Smooth muscle cell (in vitro differentiated cells): ENCODE measurements around the gene MTR. TPM values are rescaled to one million over a fixed set of nuclear protein-coding genes. Genes with fewer than 3 reads are reported as not detected.

Experiments
- DNase-seq: peaks from one replicate; lab custom pipeline; 2025; ENCODE audit not compliant: unreplicated experiment; lab: John Stamatoyannopoulos, UW
- H2AFZ ChIP-seq: fragments of 200-600 bp; sonication (generic); 2 replicates; pipeline ENCODE4 v1.6.0; 2016; ENCODE audit warnings: antibody characterized with exemption, low read depth, mild to moderate bottlenecking
- H3F3A ChIP-seq: fragments of 200-600 bp; sonication (generic); 2 replicates; pipeline ENCODE4 v1.6.0; 2017; ENCODE audit warnings: antibody characterized with exemption, low read depth
- H3K27ac ChIP-seq: fragments of 200-600 bp; sonication (generic); 2 replicates; pipeline ENCODE4 v1.5.1; 2016; ENCODE audit warnings: low read depth, mild to moderate bottlenecking
- H3K27me3 ChIP-seq: fragments of 200-600 bp; sonication (generic); 2 replicates; pipeline ENCODE4 v1.6.1; 2016; ENCODE audit warnings: low read depth, mild to moderate bottlenecking
- H3K36me3 ChIP-seq: fragments of 200-600 bp; sonication (generic); 2 replicates; pipeline ENCODE4 v1.5.1; 2016; ENCODE audit warnings: low read depth
- H3K4me1 ChIP-seq: fragments of 200-600 bp; sonication (generic); 2 replicates; pipeline ENCODE4 v1.5.1; 2016; ENCODE audit warnings: low read depth
- H3K4me2 ChIP-seq: fragments of 200-600 bp; sonication (generic); 2 replicates; pipeline ENCODE4 v1.6.0; 2016; ENCODE audit warnings: mild to moderate bottlenecking
- H3K4me3 ChIP-seq: fragments of 200-600 bp; sonication (generic); 2 replicates; pipeline ENCODE4 v1.5.1; 2016; ENCODE audit warnings: mild to moderate bottlenecking
- H3K79me2 ChIP-seq: fragments of 200-600 bp; sonication (generic); 2 replicates; pipeline ENCODE4 v1.6.0; 2016; ENCODE audit warnings: low read depth, mild to moderate bottlenecking
- H3K9ac ChIP-seq: fragments of 200-600 bp; sonication (generic); 2 replicates; pipeline ENCODE4 v1.6.0; 2016; ENCODE audit warnings: low read depth
- H3K9me3 ChIP-seq: fragments of 200-600 bp; sonication (generic); replicated peaks from 2 replicates; pipeline ENCODE4 v1.5.1; 2016; ENCODE audit warnings: low read depth
- H4K20me1 ChIP-seq: fragments of 200-600 bp; sonication (generic); 2 replicates; pipeline ENCODE4 v1.6.0; 2016; ENCODE audit warnings: low read depth
- CTCF ChIP-seq: fragments of 200-600 bp; sonication (generic); IDR thresholded peaks from 2 replicates; pipeline ENCODE4 v1.5.1; 2017; ENCODE audit warnings: borderline replicate concordance, mild to moderate bottlenecking, antibody characterized with exemption; ENCODE audit not compliant: insufficient read depth, poor library complexity, severe bottlenecking
- WGBS: methylation state at CpG from one replicate; pipeline ENCODE4 v1.1.7; 2016; ENCODE audit warnings: low lambda C conversion rate; 5-methylcytosine and 5-hydroxymethylcytosine counted together
- polyA plus RNA-seq: library from polyadenylated mRNA; unstranded; fragments of >200 nt; fragmentation: Nextera tagmentation; extraction: Ambion mirVana; gene quantifications from 2 replicates; pipeline ENCODE4 v1.2.1, GENCODE V29; 2016
- total RNA-seq: library from RNA; depleted of rRNA; stranded (reverse); fragments of >200 nt; gene quantifications from 2 replicates; pipeline ENCODE4 v1.2.3, GENCODE V29; 2014

MTR gene
- total and polyA plus RNA-seq, 2 experiments from 2014 or later: 10.7 to 18.3 TPM

DNA sequence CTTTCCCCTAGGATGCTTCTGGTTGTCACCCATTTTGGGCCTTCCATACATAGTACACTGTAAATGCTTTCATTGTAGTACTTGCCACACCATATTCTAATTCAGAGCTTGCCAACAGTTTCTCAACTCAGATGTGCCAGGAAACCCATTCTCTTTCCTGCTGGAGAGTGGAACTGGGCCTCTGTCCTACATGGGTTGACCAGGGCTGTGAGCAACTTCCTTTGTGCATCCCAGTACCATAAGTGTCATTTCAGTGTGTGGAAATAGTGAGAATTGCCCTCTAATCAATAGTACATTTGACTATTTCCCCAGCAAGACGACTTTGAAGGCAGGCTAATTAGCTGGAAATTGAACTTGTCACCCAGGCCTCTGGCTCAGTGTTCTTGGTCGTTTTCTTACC is 74.8 kb downstream of the MTR start:
- Histone ChIP-seq H3K9me3 (no peaks in the 10 kb centered on the region), H3K4me2 (no peak overlapping the region), H3K27ac (no peak overlapping the region), H3F3A (no peaks in the 10 kb centered on the region), H3K36me3 (peaks cover 11% of the 10 kb centered on the region), H3K79me2 (no peaks in the 10 kb centered on the region), H3K9ac (no peak overlapping the region), H2AFZ (no peak overlapping the region), H3K27me3 (no peaks in the 10 kb centered on the region), H3K4me1 (no peaks in the 10 kb centered on the region), H3K4me3 (no peak overlapping the region), H4K20me1 (peaks cover 42% of the 10 kb centered on the region)
- WGBS: 85% methylated on average over 2 of the region's 2 CpGs
- TF ChIP-seq CTCF: no peak
- DNase-seq: no peak

- no peak overlapping the region for H3K4me3 ChIP-seq
- TF ChIP-seq CTCF: no peak
- H3K27ac ChIP-seq: no peak overlapping the region
- no peak overlapping the region for H3K9ac ChIP-seq
- H3K27me3 ChIP-seq: no peaks in the 10 kb centered on the region
- 84% methylated on average over 6 of the region's 6 CpGs for WGBS
- no peak overlapping the region for H3K4me2 ChIP-seq
- no peaks in the 10 kb centered on the region for H3K9me3 ChIP-seq
- peaks cover 48% of the 10 kb centered on the region for H4K20me1 ChIP-seq
- no peaks in the 10 kb centered on the region for H3K79me2 ChIP-seq
- H3K36me3 ChIP-seq: peaks cover 18% of the 10 kb centered on the region
- no peaks in the 10 kb centered on the region for H3F3A ChIP-seq
- no peaks in the 10 kb centered on the region for H3K4me1 ChIP-seq
- DNase-seq: no peak
- no peak overlapping the region for H2AFZ ChIP-seq
These were observed 75.6 kb downstream of the MTR start for GRCh38 chr1:236870721-236871120.

- no peaks in the 10 kb centered on the region for H3K79me2 ChIP-seq
- H3K27me3 ChIP-seq: no peaks in the 10 kb centered on the region
- DNase-seq: no peak
- no peak for TF ChIP-seq CTCF
- no peak overlapping the region for H3K4me2 ChIP-seq
- WGBS: 84% methylated on average over 5 of the region's 5 CpGs
- peaks cover 12% of the 10 kb centered on the region for H3K36me3 ChIP-seq
- no peaks in the 10 kb centered on the region for H3F3A ChIP-seq
- H4K20me1 ChIP-seq: peaks cover 48% of the 10 kb centered on the region
- no peak overlapping the region for H2AFZ ChIP-seq
- H3K4me1 ChIP-seq: no peaks in the 10 kb centered on the region
- no peak overlapping the region for H3K27ac ChIP-seq
- H3K4me3 ChIP-seq: no peak overlapping the region
- H3K9me3 ChIP-seq: no peaks in the 10 kb centered on the region
- no peak overlapping the region for H3K9ac ChIP-seq
These were observed 77.1 kb downstream of the MTR start for GRCh38 chr1:236872075-236872666.

- no peaks in the 10 kb centered on the region for H3K79me2 ChIP-seq
- H3K9ac ChIP-seq: no peak overlapping the region
- H3K4me1 ChIP-seq: no peaks in the 10 kb centered on the region
- H3K4me3 ChIP-seq: no peak overlapping the region
- DNase-seq: no peak
- 83% methylated on average over 5 of the region's 5 CpGs for WGBS
- H2AFZ ChIP-seq: no peak overlapping the region
- no peaks in the 10 kb centered on the region for H3K9me3 ChIP-seq
- peaks cover 43% of the 10 kb centered on the region for H4K20me1 ChIP-seq
- no peaks in the 10 kb centered on the region for H3K27me3 ChIP-seq
- no peak overlapping the region for H3K27ac ChIP-seq
- H3F3A ChIP-seq: no peaks in the 10 kb centered on the region
- H3K36me3 ChIP-seq: peaks cover 10% of the 10 kb centered on the region
- TF ChIP-seq CTCF: no peak
- no peak overlapping the region for H3K4me2 ChIP-seq
These were observed 80.9 kb downstream of the MTR start for GRCh38 chr1:236875975-236876374.
